ENCODE data around the gene CDR2. TPM values are rescaled to one million over a fixed set of nuclear protein-coding genes. Genes with fewer than 3 reads are reported as not detected.

Gene CDR2
- total and polyA plus RNA-seq, 9 of the 15 experiments (the other 6 are each of a cell fraction or from before 2014, with no cell fraction given) = 4.6 to 30.3 (median 19.9) TPM

- TF ChIP-seq BDP1 (IDR thresholded peaks at IDR 0.05; ENCODE audit: insufficient read depth, insufficient read length) (peak; percentile 62), BRD4 (IDR thresholded peaks at IDR 0.05) (no peak), WHSC1 (IDR thresholded peaks at IDR 0.05; ENCODE audit: low read length) (no peak), KLF6 (CRISPR knock-in tag; IDR thresholded peaks at IDR 0.05; ENCODE audit: borderline replicate concordance) (peak; percentile 8; the same call in 1 of the 2 replicates), RFX5 (IDR thresholded peaks at IDR 0.05; ENCODE audit: low read depth, low read length) (no peak), SIX5 (IDR thresholded peaks at IDR 0.05; ENCODE audit: borderline replicate concordance in 1 of 2, insufficient read depth in 1 of 2, low read depth in 1 of 2, low read length in 2 of 2) (no peak), ZNF253 (CRISPR knock-in tag; conservative IDR thresholded peaks at IDR 0.05) (no peak), RBM25 (IDR thresholded peaks at IDR 0.05; ENCODE audit: low read depth, low read length, severe bottlenecking) (no peak), RREB1 (CRISPR knock-in tag; IDR thresholded peaks at IDR 0.05) (no peak), EP400 (IDR thresholded peaks at IDR 0.05) (no peak; the same call in 1 of the 2 replicates), HINFP (tag; conservative IDR thresholded peaks at IDR 0.05; ENCODE audit: low read depth) (no peak), PTTG1 (tag; IDR thresholded peaks at IDR 0.05; ENCODE audit: low read depth) (no peak), ZNF592 (IDR thresholded peaks at IDR 0.05) (peak; percentile 78; the same call in 1 of the 2 replicates), RB1 (IDR thresholded peaks at IDR 0.05; ENCODE audit: low read depth) (no peak), SRSF3 (IDR thresholded peaks at IDR 0.05; ENCODE audit: insufficient read depth, low read length) (no peak)
Observed at GRCh38 chr16:22297871-22298733, 76.3 kb downstream of the CDR2 start (continued).
